Fibroblast of skin of right quadriceps (primary cell): ENCODE measurements around the gene UBE2Q1.

Experiments
- DNase-seq: peaks from one replicate; pipeline ENCODE4 v3.0.0-alpha.2; 2013

UBE2Q1 gene

GRCh38 chr1:154557939-154558719 is at the start of gene UBE2Q1:
TSS of gene UBE2Q1 (minus strand) at chr1:154558662. CDS start at chr1:154558553, 109 bp downstream.
- DNase-seq: no peak

- peak; percentile 98 for DNase-seq
Observed at GRCh38 chr1:154607609-154608396, 49.3 kb upstream of the UBE2Q1 start, which contains the start of gene ADAR. TSS of gene ADAR (minus strand) at chr1:154608186. CDS start at chr1:154608006, 180 bp downstream.

DNA sequence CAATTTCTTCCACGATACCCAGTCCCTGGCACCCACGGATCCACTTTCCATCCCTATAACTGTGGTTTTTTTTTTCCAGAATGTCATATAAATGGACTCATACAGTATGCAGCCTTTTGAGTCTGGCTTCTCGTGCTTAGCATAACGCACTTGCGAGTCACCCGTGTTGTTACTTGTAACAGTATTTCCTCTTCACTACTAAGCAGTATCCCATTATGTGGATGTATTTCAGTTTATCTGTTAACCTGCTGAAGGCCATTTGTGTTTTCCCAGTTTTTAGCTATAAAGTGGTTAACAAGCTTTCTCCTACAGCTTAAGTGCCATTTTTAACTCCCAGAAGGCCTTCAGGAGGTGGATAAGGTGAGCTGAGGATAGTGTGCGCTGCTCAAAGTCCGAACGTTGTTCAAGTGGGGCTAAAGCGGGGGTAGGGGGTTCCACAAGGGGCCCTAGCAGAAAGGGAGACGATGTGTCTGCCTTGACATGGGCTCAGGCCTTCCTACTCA is 48.7 kb upstream of the UBE2Q1 start:
- DNase-seq: peak; percentile 56

DNA sequence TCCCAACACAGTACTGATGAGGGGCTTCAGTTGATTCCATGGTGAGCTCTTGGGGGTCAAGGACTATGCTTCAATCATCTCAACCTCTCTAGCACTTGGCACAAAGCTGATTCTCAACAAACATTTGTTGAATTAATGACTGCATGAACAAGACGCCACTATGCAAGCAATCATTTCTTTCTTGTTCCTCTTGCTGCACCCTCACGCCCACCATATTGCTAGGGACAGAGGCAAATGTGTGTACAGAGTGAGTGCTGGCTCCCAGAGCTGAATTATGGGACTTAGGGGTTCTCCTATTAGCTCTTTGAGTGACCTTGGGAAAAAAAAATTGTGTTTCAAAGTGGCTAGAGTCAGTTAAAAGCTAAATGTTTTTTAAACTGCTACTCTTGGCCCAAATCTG is 47.1 kb upstream of the UBE2Q1 start:
- no peak for DNase-seq

GRCh38 chr1:154603317-154603716 is 44.9 kb upstream of the UBE2Q1 start:
- no peak for DNase-seq

GRCh38 chr1:154599658-154600057 is 41.2 kb upstream of the UBE2Q1 start:
- DNase-seq: no peak

GRCh38 chr1:154598871-154599635 is 40.6 kb upstream of the UBE2Q1 start:
- DNase-seq: no peak

DNA sequence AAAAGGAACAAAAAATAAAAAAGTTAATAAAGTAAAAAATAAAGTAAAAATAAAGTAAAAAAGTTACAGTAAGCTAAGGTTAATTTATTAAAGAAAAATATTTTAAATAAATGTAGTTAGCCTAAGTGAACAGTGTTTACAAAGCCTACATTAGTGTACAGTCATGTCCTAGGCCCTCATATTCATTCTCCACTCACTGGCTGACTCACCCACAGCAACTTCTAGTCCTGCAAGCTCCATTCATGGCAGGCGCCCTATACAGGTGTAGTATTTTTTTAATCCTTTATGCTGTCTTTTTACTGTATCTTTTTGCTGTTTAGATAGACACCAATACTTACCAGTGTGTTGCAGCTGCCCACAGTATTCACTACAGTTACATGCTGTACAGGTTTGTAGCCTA is 37.2 kb upstream of the UBE2Q1 start:
- DNase-seq: no peak

GRCh38 chr1:154594811-154595210 is 36.3 kb upstream of the UBE2Q1 start:
- no peak for DNase-seq

DNA sequence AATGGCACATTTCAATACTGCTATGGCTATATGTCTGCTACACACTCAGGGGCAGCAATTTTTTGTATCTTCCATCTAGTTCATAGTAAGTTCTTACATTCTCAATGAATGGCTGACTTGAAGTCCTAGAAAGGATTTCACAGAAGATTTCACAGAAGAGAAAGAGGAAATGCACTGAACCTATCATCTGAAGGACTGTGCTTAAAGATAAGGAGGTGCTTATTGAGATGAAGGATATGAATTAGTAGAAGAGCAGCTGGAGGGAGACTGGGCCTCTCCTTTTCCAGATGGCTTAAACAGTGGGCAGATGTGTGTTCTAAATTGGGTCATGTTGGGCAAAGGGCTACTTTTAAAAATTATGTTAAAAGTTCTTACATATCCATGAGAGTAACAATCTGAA is 34.9 kb upstream of the UBE2Q1 start:
- DNase-seq: no peak

DNA sequence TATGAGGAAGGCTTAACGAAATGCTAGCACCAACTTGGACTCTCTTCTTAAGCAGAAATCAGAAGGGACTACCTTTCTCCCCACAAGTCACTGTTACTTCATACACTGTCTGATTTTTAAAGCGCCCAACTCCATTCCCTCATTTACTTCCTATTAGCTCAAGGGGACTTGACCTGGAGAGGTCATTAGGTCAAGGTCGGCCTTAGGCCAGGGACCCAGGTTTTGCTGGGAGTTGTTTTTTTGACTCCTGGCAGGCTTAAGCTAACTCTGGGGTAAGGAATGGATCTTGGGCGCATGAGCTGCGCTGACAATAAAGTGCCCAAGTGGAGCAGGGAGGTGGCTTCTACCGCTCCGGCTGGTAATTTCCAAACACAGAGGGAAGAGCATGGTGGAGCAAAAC is 32.7 kb upstream of the UBE2Q1 start:
- DNase-seq: no peak

DNA sequence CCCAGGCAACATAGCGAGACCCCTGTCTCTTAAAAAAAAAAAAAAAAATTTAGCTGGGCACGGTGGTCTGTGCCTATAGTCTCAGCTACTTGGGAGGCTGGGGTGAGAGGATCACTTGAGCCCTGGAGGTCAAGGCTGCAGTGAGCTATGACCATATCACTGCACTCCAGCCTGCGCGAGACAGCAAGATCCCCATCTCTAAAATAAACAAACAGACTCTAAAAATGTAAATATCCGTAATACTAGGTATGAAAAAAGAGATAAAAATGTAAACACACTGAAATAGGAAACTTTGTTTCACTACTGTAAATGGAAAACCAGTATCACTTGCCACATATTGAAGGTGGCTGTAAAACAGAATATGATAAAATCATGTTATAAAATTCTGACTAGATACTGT is 32.3 kb upstream of the UBE2Q1 start:
- no peak for DNase-seq

DNA sequence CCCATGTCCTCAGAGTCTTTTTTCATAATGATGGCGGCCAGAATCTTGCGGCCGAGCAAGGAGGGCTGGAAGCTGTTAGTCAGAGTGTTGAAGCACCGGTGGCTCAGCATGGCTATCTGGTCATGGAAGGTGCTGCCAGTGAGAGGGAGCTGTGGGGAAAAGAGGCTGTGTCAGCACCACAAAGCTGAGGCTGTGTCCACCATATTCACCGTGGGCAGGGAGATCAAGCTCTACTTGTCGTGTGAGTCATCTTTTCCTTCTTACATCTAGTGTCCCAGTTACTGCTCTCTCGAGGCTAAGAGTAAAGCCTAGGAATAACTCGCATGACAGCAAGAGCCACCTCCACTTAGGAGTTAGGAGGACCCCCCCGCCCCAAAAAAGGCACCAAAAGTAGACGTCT is 31.3 kb upstream of the UBE2Q1 start:
- no peak for DNase-seq

GRCh38 chr1:154586641-154587040 is 28.2 kb upstream of the UBE2Q1 start:
- DNase-seq: no peak

GRCh38 chr1:154586231-154586630 is 27.8 kb upstream of the UBE2Q1 start:
- DNase-seq: no peak

DNA sequence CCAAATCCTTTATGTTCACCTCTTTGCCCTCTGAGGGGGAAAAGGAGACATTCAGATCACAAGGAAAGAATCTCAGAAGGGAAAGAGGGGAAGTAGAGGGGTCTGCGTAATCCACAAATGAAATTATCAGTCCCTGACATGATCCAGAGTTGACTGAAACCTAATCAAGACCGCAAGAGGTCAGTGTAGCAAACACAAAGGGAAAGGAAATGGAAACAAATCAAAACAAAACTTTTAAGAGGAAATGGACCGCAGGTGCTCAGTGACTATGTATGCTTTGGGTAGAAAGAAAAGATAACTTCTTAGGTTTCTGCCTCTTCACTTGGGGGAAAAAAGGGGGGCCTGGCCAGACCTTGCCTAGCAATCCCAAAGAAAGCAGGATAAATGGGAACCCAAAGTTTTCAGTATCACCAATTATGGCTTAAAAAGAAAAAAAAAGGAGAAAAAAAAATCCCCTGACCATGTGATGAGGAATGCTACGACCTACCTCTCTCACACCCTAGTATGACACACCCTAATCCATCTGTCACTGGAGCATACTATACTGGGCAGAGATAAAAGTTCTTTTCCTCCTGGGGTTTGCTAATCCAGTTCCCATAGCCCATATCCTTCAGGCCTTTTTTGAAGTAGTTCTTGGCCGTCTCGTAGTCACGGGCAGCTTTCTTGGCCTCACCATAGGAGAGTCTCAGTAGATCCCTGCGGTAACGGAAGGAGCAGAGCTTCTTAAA is 26.0 kb upstream of the UBE2Q1 start:
- no peak for DNase-seq

DNA sequence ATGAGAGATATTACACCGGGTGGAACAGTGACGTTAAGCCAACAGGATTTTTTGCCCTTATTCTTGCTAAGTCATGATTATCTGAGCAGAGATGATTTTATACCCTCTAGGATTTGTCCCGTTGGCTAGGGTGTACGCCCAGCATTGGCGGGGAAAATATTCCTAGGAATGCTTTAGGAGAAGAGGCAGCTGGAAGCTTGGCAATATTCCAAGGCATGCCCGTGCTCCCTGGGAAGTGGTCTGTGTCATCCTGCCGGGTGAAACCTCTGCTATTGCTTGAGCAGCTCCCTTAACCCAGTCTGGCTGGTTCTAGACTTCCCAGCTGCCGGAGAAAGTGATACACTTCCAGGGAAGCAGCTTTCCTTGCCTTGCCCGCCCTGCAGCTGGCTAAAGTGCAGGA is 25.3 kb upstream of the UBE2Q1 start:
- peak; percentile 18 for DNase-seq

DNA sequence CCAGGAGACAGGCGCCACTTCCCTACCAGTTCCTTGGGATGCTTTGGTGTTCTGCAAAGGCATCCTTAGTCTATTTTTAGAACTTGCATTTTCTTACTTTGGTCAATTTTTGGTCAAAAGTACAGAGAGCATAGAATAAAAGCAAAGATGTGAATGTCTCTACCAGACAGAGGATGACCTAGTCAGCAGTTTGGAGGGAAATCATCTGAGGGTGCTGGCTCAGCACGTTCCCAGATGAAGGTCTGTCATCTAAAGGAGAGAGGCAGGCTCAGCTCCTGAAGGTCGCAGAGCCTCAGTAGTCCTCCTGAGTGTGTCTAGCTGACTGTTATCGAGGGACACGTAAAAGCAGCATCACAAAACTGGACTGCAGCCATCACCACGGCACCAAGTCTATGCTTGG is 24.4 kb upstream of the UBE2Q1 start:
- no peak for DNase-seq

DNA sequence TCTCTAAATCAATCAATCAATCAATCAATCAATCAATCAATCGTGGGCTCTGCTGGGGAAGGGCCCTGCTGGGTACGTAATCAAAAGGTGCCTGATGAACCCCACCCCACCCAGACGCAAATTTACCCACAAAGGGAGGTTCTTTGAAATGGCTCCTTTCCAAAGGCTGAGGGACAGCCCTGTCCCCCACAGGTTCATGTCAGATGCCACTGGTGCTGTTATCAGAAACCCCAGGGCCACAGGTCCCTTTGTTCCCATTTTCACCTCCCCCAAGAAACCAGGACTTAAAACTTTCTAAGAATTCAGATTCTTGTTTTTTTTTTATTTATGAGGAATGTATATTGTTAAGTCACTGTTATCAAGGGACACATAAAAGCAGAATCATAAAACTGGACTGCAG is 23.3 kb upstream of the UBE2Q1 start:
- no peak for DNase-seq

GRCh38 chr1:154579374-154579773 is 20.9 kb upstream of the UBE2Q1 start:
- DNase-seq: no peak

DNA sequence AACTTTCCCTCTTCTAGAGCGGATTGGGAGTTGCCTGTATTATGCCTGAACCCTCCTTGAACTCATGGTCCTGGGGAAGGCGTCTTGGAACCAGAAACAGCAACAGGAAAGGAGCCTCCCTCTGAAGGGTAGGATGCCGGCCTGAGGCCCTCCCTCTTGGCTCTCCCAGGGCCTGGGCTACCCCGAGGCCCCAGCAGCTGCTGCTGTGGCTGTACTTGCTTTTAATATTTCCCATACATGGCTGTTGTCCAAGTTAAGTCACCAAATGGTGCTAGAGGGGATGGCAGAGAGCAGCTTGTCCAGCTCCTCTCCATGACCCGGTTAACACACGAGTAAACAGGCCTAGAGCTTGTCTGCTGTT is 19.6 kb upstream of the UBE2Q1 start:
- no peak for DNase-seq

DNA sequence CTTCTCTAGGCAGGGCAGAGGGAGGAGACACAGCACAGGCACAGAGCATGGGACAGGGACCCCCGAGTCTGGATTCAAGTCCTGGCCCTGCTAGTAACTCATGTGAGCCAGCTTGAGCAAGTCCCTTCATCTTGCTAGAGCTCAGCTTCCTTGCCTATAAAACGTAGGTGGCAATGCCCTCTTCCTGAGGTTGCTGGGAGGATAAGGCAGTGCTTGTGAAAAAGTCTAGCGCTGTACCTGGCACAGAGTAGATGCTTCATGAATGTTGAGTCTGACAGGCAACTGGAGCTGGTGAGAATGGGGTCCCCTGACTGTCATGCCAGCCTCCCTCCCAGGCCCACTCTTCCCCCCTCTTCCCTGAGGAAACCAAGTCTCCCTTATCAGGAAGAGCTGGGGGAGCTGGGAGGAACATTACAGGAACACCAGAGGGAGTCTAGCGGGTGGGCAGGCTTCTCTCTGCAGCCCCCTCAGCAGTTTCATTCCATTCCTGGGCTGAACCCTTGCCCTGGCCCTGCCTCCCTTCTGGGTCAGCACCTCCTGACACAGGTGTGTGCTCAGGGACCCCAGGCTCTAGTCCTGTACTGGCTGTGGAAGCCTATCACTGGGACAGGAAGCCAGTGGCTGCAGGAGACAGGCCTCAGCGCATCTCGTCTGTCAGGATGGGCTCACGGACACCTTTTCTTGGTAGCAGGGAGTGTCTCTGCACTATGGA is 19.0 kb upstream of the UBE2Q1 start:
- no peak for DNase-seq
